Measurements from ENCODE around the gene MPP3.
"Not testable (repeated sequence)": the region's sequence is repeated elsewhere in the genome, so short reads cannot be mapped to it uniquely, and the experiment has no call there.

MPP3 gene

DNA sequence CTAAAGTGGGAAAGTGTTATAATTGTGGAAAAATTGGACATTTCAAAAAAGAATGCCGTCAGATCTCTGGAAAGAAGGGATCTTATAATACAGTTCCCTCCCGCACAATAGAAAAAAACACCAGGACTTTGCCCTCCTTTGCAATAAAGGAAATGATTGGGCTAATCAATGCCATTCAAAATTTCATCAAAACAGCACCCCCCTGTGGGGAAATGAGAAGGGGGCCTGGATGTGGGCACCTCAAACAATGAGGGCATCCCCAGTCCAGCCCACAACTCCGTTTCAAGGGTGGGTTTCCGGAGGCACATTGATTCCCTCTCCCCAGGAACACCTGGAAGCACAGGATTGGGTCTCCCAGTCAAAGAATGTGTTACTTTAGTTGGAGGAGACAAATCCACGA lies 40.1 kb upstream of the MPP3 start:
- H3K4me3 ChIP-seq (ENCODE audit: low read length), result no peak overlapping the region
- no peak for TF ChIP-seq ZNF274 (IDR thresholded peaks at IDR 0.05; ENCODE audit: low read depth, low read length)

DNA sequence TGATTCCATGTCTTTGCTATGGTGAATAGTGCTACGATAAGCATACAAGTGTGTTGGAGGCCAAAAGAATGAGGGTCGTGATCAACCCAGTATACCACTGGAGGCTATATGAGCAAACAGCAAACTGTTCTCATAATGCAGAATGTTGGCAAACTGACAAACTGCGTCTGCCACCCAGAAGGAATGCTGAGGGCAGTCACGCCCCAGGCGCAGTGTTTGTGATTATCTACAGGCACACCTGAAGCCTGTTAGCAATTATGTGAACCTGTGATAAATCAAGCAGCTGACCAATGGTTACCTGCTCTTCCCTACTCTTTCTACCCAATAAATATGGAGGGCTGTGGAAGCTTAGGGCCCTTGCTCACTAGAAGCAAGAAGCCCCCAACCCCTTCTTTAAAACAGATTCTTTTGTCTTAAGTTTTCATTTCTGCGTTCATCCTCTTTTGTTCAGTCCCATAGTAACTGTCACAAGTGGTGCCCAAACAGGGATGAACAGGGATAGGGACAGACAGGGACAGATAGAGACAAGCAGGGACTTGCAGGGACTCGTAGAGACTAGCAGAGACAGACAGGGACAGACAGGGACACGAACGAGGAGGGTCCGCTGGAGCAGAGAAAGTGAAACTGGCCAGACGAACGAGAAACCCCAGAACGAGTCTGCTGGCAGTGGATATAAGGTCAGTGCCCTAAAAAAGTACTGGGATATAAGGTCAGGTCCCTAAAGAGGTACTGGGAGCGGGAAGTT lies 39.2 kb upstream of the MPP3 start:
- no peak for TF ChIP-seq ZNF274 (IDR thresholded peaks at IDR 0.05; ENCODE audit: low read depth, low read length)
- H3K4me3 ChIP-seq (ENCODE audit: low read length), result no peak overlapping the region

- not testable (repeated sequence) for H3K4me3 ChIP-seq (ENCODE audit: low read length)
Measured at GRCh38 chr17:43869031-43869430, 36.1 kb upstream of the MPP3 start.

- no peak for TF ChIP-seq ZNF274 (IDR thresholded peaks at IDR 0.05; ENCODE audit: low read depth, low read length)
- no peak overlapping the region for H3K4me3 ChIP-seq (ENCODE audit: low read length)
Measured at GRCh38 chr17:43868226-43868994, 35.5 kb upstream of the MPP3 start.

GRCh38 chr17:43864161-43864984 lies 31.4 kb upstream of the MPP3 start:
- no peak overlapping the region for H3K4me3 ChIP-seq (ENCODE audit: low read length)
- TF ChIP-seq ZNF274 (IDR thresholded peaks at IDR 0.05; ENCODE audit: low read depth, low read length), result no peak

DNA sequence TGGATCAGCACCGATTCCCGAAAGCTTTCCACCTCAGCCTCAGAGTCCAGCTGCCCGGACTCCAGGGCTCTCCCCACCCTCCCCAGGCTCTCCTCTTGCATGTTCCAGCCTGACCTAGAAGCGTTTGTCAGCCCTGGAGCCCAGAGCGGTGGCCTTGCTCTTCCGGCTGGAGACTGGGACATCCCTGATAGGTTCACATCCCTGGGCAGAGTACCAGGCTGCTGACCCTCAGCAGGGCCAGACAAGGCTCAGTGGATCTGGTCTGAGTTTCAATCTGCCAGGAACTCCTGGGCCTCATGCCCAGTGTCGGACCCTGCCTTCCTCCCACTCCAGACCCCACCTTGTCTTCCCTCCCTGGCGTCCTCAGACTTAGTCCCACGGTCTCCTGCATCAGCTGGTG lies 29.0 kb upstream of the MPP3 start:
- TF ChIP-seq ZNF274 (IDR thresholded peaks at IDR 0.05; ENCODE audit: low read depth, low read length), result no peak
- no peak overlapping the region for H3K4me3 ChIP-seq (ENCODE audit: low read length)

GRCh38 chr17:43860927-43861622 lies 28.1 kb upstream of the MPP3 start:
- no peak for TF ChIP-seq ZNF274 (IDR thresholded peaks at IDR 0.05; ENCODE audit: low read depth, low read length)
- no peak overlapping the region for H3K4me3 ChIP-seq (ENCODE audit: low read length)

- no peak overlapping the region for H3K4me3 ChIP-seq (ENCODE audit: low read length)
- TF ChIP-seq ZNF274 (IDR thresholded peaks at IDR 0.05; ENCODE audit: low read depth, low read length), result no peak
Measured at GRCh38 chr17:43860077-43860725, 27.3 kb upstream of the MPP3 start.

GRCh38 chr17:43857957-43858600 lies 25.1 kb upstream of the MPP3 start:
- H3K4me3 ChIP-seq (ENCODE audit: low read length), result no peak overlapping the region
- no peak for TF ChIP-seq ZNF274 (IDR thresholded peaks at IDR 0.05; ENCODE audit: low read depth, low read length)

DNA sequence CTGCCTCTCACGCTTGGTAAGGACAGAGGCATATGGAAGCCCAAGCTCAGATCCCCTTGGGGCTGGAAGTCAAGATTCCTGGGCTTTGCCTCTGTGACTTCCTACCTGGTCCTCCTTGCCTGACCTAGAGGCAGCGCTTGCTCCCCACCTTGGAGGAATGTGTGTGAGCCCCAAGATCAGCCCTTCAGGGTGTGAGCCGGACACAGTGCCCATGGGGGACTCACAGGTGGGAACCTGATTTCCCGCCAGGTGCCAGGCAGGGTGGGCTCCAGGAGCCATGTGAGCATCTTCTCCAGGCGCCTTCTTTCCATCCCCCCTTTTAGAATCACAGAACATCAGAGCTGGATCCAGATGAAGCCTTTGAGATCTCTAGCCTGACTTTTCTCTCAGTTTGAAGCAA lies 24.2 kb upstream of the MPP3 start:
- no peak overlapping the region for H3K4me3 ChIP-seq (ENCODE audit: low read length)
- no peak for TF ChIP-seq ZNF274 (IDR thresholded peaks at IDR 0.05; ENCODE audit: low read depth, low read length)

DNA sequence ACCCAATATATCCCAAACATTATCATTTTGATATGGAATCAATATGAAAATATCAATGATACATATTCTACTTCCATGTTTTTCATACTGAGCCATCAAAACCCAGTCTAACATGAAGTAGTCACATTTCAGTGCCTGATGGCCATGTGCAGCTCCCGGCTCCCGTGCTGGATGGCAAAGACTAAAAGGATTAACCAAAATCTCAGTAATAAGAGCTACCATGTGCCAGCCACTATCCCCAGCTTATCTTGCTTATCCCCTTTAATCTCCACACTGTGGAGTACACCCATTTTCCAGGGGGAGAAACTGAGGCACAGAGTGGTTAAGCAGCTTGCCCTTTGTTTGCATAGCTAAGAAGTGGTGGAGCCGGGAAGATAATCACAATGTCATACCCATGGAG lies 23.2 kb upstream of the MPP3 start:
- TF ChIP-seq ZNF274 (IDR thresholded peaks at IDR 0.05; ENCODE audit: low read depth, low read length), result no peak

DNA sequence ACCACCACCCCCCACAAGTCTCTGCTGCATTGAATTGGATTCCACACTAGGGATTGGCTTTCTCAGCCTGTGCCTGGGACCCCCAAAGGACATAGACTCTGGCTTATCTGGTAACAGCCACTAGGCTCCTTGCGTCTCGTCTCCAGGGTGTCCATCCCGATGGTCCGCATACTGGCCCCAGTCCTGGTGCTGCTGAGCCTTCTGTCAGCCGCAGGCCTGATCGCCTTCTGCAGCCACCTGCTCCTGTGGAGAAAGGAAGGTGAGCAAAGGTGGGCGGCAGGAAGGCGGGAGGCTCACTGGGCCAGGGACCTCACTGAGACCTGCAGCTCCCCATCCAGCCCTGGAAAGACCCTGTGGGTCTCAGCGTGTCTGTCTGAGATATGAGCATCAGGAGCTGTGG lies 22.1 kb upstream of the MPP3 start:
- H3K4me3 ChIP-seq (ENCODE audit: low read length), result no peak overlapping the region
- no peak for TF ChIP-seq ZNF274 (IDR thresholded peaks at IDR 0.05; ENCODE audit: low read depth, low read length)

More for the DNA sequence above, 23.2 kb upstream of the MPP3 start:
- no peak overlapping the region for H3K4me3 ChIP-seq (ENCODE audit: low read length)

DNA sequence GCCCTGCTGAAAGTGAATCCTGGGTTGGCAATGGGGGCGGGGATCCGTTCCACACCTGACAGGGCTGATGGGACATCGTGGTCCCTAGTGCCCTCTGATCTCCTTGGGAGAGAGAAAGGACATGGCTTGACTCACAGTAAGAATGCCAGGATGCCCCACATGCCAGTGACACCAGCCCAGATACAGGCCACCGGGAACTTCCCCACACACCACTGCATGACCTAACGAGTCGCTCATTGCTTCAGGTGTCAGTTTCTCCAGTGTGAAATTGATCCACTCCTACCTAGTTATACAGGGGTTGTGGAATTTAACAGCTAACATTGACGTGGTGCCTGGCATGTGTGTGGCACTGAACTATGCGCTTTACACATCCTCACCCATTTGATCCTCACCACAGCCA lies 21.6 kb upstream of the MPP3 start:
- no peak for TF ChIP-seq ZNF274 (IDR thresholded peaks at IDR 0.05; ENCODE audit: low read depth, low read length)
- no peak overlapping the region for H3K4me3 ChIP-seq (ENCODE audit: low read length)

Measured in GM08714 (cell line).